ENCODE results near the gene ADAMTS13.

ADAMTS13 gene

DNA sequence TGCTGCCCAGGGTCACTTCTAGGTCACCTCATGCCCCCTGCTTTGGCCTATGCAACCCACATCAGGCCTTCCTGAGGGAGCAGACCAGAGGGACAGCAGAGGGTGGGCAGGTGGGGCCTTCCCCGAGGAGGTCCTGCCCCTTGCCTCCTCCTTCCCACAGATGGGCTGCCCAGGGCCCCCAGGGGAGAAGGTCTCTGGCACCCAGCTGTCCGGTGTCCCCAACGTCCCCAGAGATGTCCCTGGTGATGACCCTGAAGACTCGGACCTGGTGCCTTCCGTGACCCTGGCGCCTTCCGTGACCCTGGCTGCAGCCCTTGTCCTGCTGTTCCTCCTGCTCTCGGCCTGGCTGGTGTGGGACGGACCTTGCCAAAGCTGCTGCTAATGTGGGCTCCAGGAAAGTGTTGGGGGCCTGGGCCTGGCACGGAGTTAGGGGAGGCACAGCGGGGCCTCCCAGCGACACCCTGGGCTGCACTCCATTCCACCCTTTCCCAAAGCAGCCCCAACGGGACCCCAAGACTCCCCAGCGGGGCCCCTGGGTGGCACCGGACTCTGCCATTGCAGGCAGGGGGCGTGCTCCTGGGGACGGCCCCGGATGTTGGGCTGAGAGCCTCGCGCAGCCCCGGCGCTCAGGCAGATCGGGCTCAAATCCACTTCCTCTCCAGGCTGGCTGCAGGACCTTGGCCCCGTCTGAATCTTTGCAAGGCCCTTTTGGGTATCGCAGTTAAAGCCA lies 63.5 kb downstream of the ADAMTS13 start:
- DNase-seq (ENCODE audit: low read depth) = no peak
- in situ Hi-C loops (cut with HindIII; ENCODE audit: low sequenced_read_pairs) = no loop called here
- no peak overlapping the region for H3K4me3 ChIP-seq (ENCODE audit: low read depth, low read length)
- no peak for TF ChIP-seq CTCF (IDR thresholded peaks at IDR 0.05; ENCODE audit: low read depth, low read length, missing control alignments)

GRCh38 chr9:133487331-133487725 lies 65.2 kb downstream of the ADAMTS13 start:
- no peak for TF ChIP-seq CTCF (IDR thresholded peaks at IDR 0.05; ENCODE audit: low read depth, low read length, missing control alignments)
- no peak for DNase-seq (ENCODE audit: low read depth)
- no peak overlapping the region for H3K4me3 ChIP-seq (ENCODE audit: low read depth, low read length)
- in situ Hi-C loops (cut with HindIII; ENCODE audit: low sequenced_read_pairs) = no loop called here

DNA sequence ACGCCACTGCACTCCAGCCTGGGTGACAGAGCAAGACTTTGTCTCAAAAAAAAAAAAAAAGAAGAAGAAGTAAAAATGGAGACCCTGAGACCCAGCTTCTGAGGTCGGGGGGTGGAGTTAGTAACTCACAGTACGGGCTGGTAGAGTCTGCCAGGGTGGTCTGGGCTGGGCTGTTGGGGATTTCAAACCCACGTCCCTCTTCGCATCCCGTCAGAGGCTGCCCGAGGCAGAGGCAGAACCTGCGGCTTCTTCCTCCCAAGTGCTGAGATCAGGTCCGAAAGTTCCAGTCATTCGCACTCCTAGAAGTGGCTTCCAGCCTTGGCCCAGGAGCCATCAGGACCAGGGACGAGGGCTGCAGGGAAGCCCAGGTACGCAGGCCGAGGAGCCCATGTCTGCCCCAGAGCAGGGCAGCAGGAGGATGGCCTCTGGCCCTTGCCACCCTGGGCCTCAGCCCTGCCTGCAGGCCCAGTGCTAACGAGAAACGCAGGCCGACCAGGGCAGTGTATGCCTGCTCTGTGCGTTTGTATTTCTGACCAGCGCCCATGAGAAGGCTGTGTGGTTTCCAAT lies 66.6 kb downstream of the ADAMTS13 start:
- TF ChIP-seq CTCF (IDR thresholded peaks at IDR 0.05; ENCODE audit: low read depth, low read length, missing control alignments) = no peak
- in situ Hi-C loops (cut with HindIII; ENCODE audit: low sequenced_read_pairs) = no loop called here
- H3K4me3 ChIP-seq (ENCODE audit: low read depth, low read length) = no peak overlapping the region
- DNase-seq (ENCODE audit: low read depth) = no peak

DNA sequence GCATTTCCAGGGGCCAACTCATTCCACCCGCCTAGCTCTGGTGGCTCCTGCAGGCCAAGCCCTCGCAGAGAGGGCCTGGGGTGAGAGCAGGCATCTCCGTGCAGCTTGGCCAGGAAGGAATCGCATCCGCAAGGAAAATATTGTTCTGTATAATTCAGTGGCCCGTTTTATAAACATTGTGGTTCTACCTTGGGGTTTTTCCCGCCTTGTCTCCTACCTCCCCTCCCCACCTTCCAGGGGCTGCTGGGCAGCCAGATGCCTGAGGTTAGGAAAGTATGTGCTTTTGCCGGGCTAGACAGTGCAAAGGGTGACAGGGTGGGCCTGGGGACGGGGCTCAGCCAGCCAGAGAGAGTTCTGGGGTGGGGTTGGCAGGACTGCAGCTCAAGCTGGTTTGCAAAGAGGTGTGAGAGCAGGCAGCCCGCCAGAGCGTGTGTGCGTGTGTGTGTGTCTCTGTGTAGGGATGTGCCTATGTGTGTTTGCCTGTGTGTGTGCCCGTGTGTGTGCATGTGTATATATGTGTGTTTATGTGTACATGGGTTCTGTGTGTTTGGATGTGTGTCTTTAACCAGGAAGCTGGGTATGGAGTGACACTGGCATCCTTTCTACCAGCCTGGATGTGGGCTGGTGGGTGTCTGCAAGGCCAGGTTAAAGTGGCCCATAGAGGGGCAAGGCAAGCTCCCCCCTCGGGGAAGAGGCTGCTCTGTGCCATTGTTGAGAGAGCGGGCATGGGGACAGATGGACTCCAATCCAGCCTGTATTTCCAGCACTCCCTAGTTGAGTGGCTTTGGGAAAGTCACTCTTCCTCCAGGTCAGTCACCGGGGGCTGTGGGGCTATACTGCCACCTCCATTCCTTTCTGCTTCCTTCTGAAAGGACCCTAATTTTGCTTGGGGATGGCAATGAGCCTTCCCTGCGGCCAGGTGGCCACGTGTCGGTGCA lies 67.4 kb downstream of the ADAMTS13 start:
- no peak for TF ChIP-seq CTCF (IDR thresholded peaks at IDR 0.05; ENCODE audit: low read depth, low read length, missing control alignments)

GRCh38 chr9:133490201-133490681 lies 68.1 kb downstream of the ADAMTS13 start:
- H3K4me3 ChIP-seq (ENCODE audit: low read depth, low read length) = no peak overlapping the region
- DNase-seq (ENCODE audit: low read depth) = no peak
- TF ChIP-seq CTCF (IDR thresholded peaks at IDR 0.05; ENCODE audit: low read depth, low read length, missing control alignments) = no peak
- in situ Hi-C loops (cut with HindIII; ENCODE audit: low sequenced_read_pairs) = no loop called here

More for the DNA sequence above, 67.4 kb downstream of the ADAMTS13 start:
- peak; percentile 44 for DNase-seq (ENCODE audit: low read depth)
- in situ Hi-C loops (cut with HindIII; ENCODE audit: low sequenced_read_pairs) = no loop called here
- no peak overlapping the region for H3K4me3 ChIP-seq (ENCODE audit: low read depth, low read length)

All from astrocyte of the cerebellum (primary cell).